HepG2 (cell line): Measurements from ENCODE around the gene LCE1E. TPM values are rescaled to one million over a fixed set of nuclear protein-coding genes. Genes with fewer than 3 reads are reported as not detected.

Experiments
- ATAC-seq: fragments of 200-7000 bp; cut with Tn5 transposase; 3 replicates; pipeline ENCODE4 v1.9.1; 2020; ENCODE audit warnings: mild to moderate bottlenecking, moderate library complexity
- BruUV-seq: library from RNA; stranded (reverse); fragments of 400-500 nt; replicated peaks from 2 replicates; lab custom pipeline; 2021; lab: Mats Ljungman, UMichigan
- CTCF ChIA-PET: fragments of 300-600 bp; formaldehyde crosslinking; extraction: SDS; loops from one replicate; lab custom pipeline; 2021; ENCODE audit warnings: low total read pairs, inconsistent platforms, low intra/inter-chr PET ratio; lab: Yijun Ruan, JAX
- POLR2A ChIA-PET: fragments of 350-600 bp; sonication (Branson Sonifier 250); formaldehyde crosslinking; loops from one replicate; lab custom pipeline; 2020; ENCODE audit warnings: antibody characterized with exemption, inconsistent platforms; lab: Yijun Ruan, JAX
- DNase-seq: peaks from one replicate; pipeline ENCODE4 v3.0.0-alpha.2; 2015; ENCODE audit warnings: low spot score
- FAIRE-seq: peaks from 3 replicates; lab custom pipeline; 2011; peaks lifted over from hg19 to GRCh38; lab: Jason Lieb, UNC
- H2AFZ ChIP-seq: one replicate; pipeline ENCODE4 v1.6.1; 2011; ENCODE audit warnings: low read length, inconsistent platforms
- H3K27ac ChIP-seq: fragments of 300-600 bp; 3 replicates; pipeline ENCODE4 v1.8.0; 2011; ENCODE audit warnings: mixed run types, mild to moderate bottlenecking, mixed read lengths, low read length, inconsistent platforms; ENCODE audit not compliant: insufficient read depth; ENCODE audit errors: extremely low read length
- H3K27me3 ChIP-seq, 2 experiments: fragments of 200-600 bp in 1 of 2; 2 replicates in 1 of 2; 3 replicates in 1 of 2; pipeline versions ENCODE4 v1.6.0 to v1.8.0; 2011; ENCODE audit warnings: low read length in 2 of 2, mild to moderate bottlenecking in 2 of 2, moderate library complexity in 2 of 2, inconsistent platforms in 1 of 2; ENCODE audit not compliant: insufficient read depth in 2 of 2, control insufficient read depth in 1 of 2
- H3K36me3 ChIP-seq, 2 experiments: fragments of 200-600 bp in 1 of 2; replicated peaks in 1 of 2; 2 replicates in 1 of 2; 3 replicates in 1 of 2; pipeline versions ENCODE4 v1.5.1 to v1.8.0; 2011; ENCODE audit warnings: low read length in 2 of 2, inconsistent platforms in 1 of 2; ENCODE audit not compliant: insufficient read depth in 2 of 2, control insufficient read depth in 1 of 2
- H3K4me1 ChIP-seq: 2 replicates; pipeline ENCODE4 v1.5.1; 2012; ENCODE audit warnings: low read length, inconsistent platforms; ENCODE audit not compliant: insufficient read depth
- H3K4me2 ChIP-seq: 2 replicates; pipeline ENCODE4 v1.6.0; 2011; ENCODE audit warnings: low read depth, low read length, inconsistent platforms
- H3K4me3 ChIP-seq, 3 experiments: fragments of 200-600 bp in 1 of 3; sonication (generic), shearing (Covaris generic) in 1 of 3; replicated peaks in 1 of 3; 2 replicates each; pipeline ENCODE4 v1.5.1; 2011 to 2016; ENCODE audit warnings: low read length in 3 of 3, inconsistent platforms in 2 of 3, low read depth in 2 of 3, mild to moderate bottlenecking in 2 of 3, control low read depth in 1 of 3, mixed read lengths in 1 of 3; ENCODE audit not compliant: insufficient read depth in 1 of 3
- H3K79me2 ChIP-seq: one replicate; pipeline ENCODE4 v1.6.1; 2011; ENCODE audit warnings: low read length, inconsistent platforms; ENCODE audit not compliant: insufficient read depth
- H3K9ac ChIP-seq: 2 replicates; pipeline ENCODE4 v1.6.0; 2011; ENCODE audit warnings: mild to moderate bottlenecking, low read depth, low read length, inconsistent platforms; ENCODE audit not compliant: insufficient read depth
- H3K9me3 ChIP-seq: 2 replicates; pipeline ENCODE4 v1.5.1; 2012; ENCODE audit warnings: mild to moderate bottlenecking, low read length
- H4K20me1 ChIP-seq: 2 replicates; pipeline ENCODE4 v1.6.0; 2011; ENCODE audit warnings: inconsistent platforms, mild to moderate bottlenecking, low read length, moderate library complexity; ENCODE audit not compliant: insufficient read depth
- MAZ ChIP-seq, 2 experiments: sonication (generic) in 1 of 2; formaldehyde crosslinking in 1 of 2; IDR thresholded peaks; 2 replicates each; pipeline versions ENCODE4 v1.5.0 to v1.6.1; 2012 to 2020; ENCODE audit warnings: low read depth in 2 of 2, mild to moderate bottlenecking in 2 of 2, borderline replicate concordance in 1 of 2, improper control_type of control experiment in 1 of 2, low read length in 1 of 2, missing genetic modification reagents in 1 of 2, moderate library complexity in 1 of 2
- MBD4 ChIP-seq: IDR thresholded peaks from 2 replicates; pipeline ENCODE4 v1.6.1; 2012; ENCODE audit warnings: low read length, inconsistent platforms, borderline replicate concordance
- MED1 ChIP-seq: sonication (generic); formaldehyde crosslinking; IDR thresholded peaks from 2 replicates; pipeline ENCODE4 v1.4.0; 2020; ENCODE audit warnings: missing genetic modification reagents
- MED8 ChIP-seq: sonication (generic); formaldehyde crosslinking; IDR thresholded peaks from 2 replicates; pipeline ENCODE4 v1.8.1; 2023; ENCODE audit warnings: mild to moderate bottlenecking, missing genetic modification reagents; ENCODE audit not compliant: insufficient replicate concordance
- RFX5 ChIP-seq: IDR thresholded peaks from 2 replicates; pipeline ENCODE4 v1.6.1; 2011; ENCODE audit warnings: low read depth, low read length, improper control_type of control experiment
- SOX5 ChIP-seq: IDR thresholded peaks from 2 replicates; pipeline ENCODE4 v1.6.1; 2016; ENCODE audit warnings: borderline replicate concordance
- ZNF776 ChIP-seq: sonication (generic); formaldehyde crosslinking; IDR thresholded peaks from 2 replicates; pipeline ENCODE4 v1.4.0; 2020; ENCODE audit warnings: mild to moderate bottlenecking, missing genetic modification reagents
- WGBS: methylation state at CpG from one replicate; pipeline ENCODE4 v1.1.6; 2017; ENCODE audit warnings: low lambda C conversion rate; 5-methylcytosine and 5-hydroxymethylcytosine counted together
- in situ Hi-C: cut with HindIII; loops from 2 replicates; pipeline ENCODE4 v1.10.0; 2017; ENCODE audit warnings: low pct_unique_long_range_greater_than_20kb; ENCODE audit not compliant: extremely low pct_ligation_motif_present
- intact Hi-C: fragments of 100-400 bp; cut with micrococcal nuclease; formaldehyde crosslinking; loops from one replicate; pipeline ENCODE4 v1.10.0; 2022; ENCODE audit not compliant: unreplicated experiment
- polyA plus RNA-seq, 8 experiments: library from polyadenylated mRNA; depleted of rRNA in 3 of 8; stranded (reverse) in 7 of 8; unstranded in 1 of 8; fragments of >200 nt; fragmentation: Illumina TruSeq in 4 of 8; extraction: Trizol in 4 of 8; gene quantifications; 2 replicates each; pipeline versions ENCODE4 v1.2.1 to v1.2.3, GENCODE V29; 2011 to 2016; ENCODE audit warnings: low read depth in 4 of 8, missing spikeins in 1 of 8, mixed read lengths in 1 of 8; ENCODE audit not compliant: insufficient read depth in 1 of 8
- total RNA-seq, 5 experiments: library from RNA; depleted of rRNA; stranded (reverse); fragments of >200 nt; fragmentation: Illumina TruSeq; extraction: Trizol; gene quantifications; 2 replicates each; pipeline ENCODE4 v1.2.3, GENCODE V29; 2016; ENCODE audit warnings: low read depth in 1 of 5
- TF ChIP-seq, protein P1 (sequence below): sonication (generic); formaldehyde crosslinking; IDR thresholded peaks from 2 replicates; pipeline ENCODE4 v1.4.0; 2020; ENCODE audit warnings: missing genetic modification reagents

The LCE1E gene
- total and polyA plus RNA-seq, 2 of the 13 experiments (the other 11 are each of a cell fraction or from before 2014, with no cell fraction given): 0.12 TPM; not detected in 1

DNA sequence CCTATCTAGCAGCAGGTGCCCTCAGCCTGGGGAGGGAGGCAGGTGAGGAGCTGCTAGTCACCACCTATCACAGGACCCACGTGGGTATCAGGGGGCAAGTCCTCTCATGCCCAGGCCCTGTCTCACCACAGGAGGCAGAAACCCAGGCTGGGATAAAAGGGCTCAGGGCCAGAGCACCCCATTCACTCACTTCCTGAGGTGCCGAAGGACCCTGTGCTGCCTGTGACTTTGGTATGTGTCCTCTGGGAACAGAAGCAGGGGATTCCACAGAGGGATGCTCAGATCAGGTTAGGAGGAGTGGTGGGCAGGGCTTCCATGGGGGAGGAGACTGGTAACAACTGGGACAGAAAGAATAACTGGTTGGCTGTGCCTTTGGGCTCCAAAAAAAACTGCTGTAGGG lies at the start of gene LCE1E (continued):
- TF ChIP-seq RFX5: no peak
- TF ChIP-seq, all 625 proteins: peak for 0

DNA sequence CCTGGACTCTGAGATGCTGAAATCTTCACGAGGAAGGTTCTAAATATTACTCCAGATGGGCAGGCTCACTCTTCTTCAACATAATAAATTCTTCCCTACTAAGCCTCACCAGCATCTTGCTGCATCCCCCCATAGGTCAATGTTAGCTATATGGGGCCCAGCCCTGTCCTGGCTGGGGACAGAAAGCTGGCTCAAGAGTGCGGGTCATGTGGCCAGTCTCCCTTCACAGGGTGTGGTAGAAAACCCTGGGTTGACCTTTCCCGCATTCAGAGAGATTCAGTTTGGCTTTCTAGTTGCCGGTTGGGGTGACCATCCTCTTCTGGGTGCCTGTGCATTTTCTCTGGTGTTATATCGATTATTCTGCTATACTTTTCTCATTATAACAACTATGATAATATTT lies 48.1 kb upstream of the LCE1E start:
- no peak for TF ChIP-seq ZNF776 (CRISPR knock-in tag)
- TF ChIP-seq MBD4: no peak
- no peak for TF ChIP-seq MED8 (CRISPR knock-in tag)
- TF ChIP-seq, protein P1, sequence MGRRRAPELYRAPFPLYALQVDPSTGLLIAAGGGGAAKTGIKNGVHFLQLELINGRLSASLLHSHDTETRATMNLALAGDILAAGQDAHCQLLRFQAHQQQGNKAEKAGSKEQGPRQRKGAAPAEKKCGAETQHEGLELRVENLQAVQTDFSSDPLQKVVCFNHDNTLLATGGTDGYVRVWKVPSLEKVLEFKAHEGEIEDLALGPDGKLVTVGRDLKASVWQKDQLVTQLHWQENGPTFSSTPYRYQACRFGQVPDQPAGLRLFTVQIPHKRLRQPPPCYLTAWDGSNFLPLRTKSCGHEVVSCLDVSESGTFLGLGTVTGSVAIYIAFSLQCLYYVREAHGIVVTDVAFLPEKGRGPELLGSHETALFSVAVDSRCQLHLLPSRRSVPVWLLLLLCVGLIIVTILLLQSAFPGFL (CRISPR knock-in tag): no peak
- no peak for TF ChIP-seq MED1 (CRISPR knock-in tag)
- no peak for TF ChIP-seq SOX5 (CRISPR knock-in tag)
- TF ChIP-seq MAZ (IDR thresholded peaks at IDR 0.05; ENCODE audit: borderline replicate concordance, low read depth, low read length): no peak
- no peak for TF ChIP-seq MAZ (CRISPR knock-in tag; IDR thresholded peaks at IDR 0.05; ENCODE audit: low read depth)
- TF ChIP-seq, all 625 proteins: peak for 0
- Histone ChIP-seq H3K4me1 (peaks cover 8% of the 10 kb centered on the region; the same call in 1 of the 2 replicates), H3K79me2 (no peaks in the 10 kb centered on the region), H4K20me1 (no peaks in the 10 kb centered on the region), H3K9me3 (no peaks in the 10 kb centered on the region), H3K4me3 (no peak overlapping the region), H3K9ac (no peak overlapping the region), H3K27ac (no peak overlapping the region), H3K27me3 (no peaks in the 10 kb centered on the region), H3K36me3 (no peaks in the 10 kb centered on the region), H2AFZ (no peak overlapping the region), H3K4me2 (no peak overlapping the region)
- no TSS peak for BruUV-seq
- no peak for DNase-seq
- ChIA-PET POLR2A (no interaction called here), CTCF (no interaction called here)
- WGBS: 32% methylated on average over 5 of the region's 5 CpGs
- no peak for FAIRE-seq
- ATAC-seq: no peak
- in situ Hi-C loops (no loop called here), intact Hi-C loops (no loop called here)
